Activated B cell treated with CpG ODN at 0.5 μM for 24 hours (primary cell): ENCODE data around the gene C10orf62. TPM values are rescaled to one million over a fixed set of nuclear protein-coding genes. Genes with fewer than 3 reads are reported as not detected.

Experiments
- ATAC-seq: fragments of 200-7000 bp; cut with Tn5 transposase; one replicate; pipeline ENCODE4 v1.10.0; 2021; ENCODE audit warnings: low read depth, mild to moderate bottlenecking, moderate library complexity
- CTCF ChIA-PET: fragments of 350-600 bp; sonication (Branson Sonifier 250); formaldehyde crosslinking; loops from one replicate; lab custom pipeline; 2021; ENCODE audit warnings: antibody characterized with exemption; lab: Charles Lee
- POLR2A ChIA-PET: fragments of 350-600 bp; sonication (Branson Sonifier 250); formaldehyde crosslinking; loops from one replicate; lab custom pipeline; 2021; ENCODE audit warnings: antibody characterized with exemption; lab: Charles Lee
- DNase-seq: peaks from one replicate; pipeline ENCODE4 v3.0.0; 2022
- H3K27ac Mint-ChIP-seq: one replicate; pipeline ENCODE4 v1.8.0; 2020; ENCODE audit warnings: mixed read lengths
- H3K27me3 Mint-ChIP-seq: one replicate; pipeline ENCODE4 v1.8.0; 2021; ENCODE audit warnings: mixed read lengths
- H3K36me3 Mint-ChIP-seq: one replicate; pipeline ENCODE4 v1.8.0; 2021; ENCODE audit warnings: low read depth, mixed read lengths
- H3K4me1 Mint-ChIP-seq: one replicate; pipeline ENCODE4 v1.8.0; 2021; ENCODE audit warnings: mixed read lengths
- H3K4me3 Mint-ChIP-seq: one replicate; pipeline ENCODE4 v1.8.0; 2020; ENCODE audit warnings: mild to moderate bottlenecking, mixed read lengths
- H3K9me3 Mint-ChIP-seq: one replicate; pipeline ENCODE4 v1.8.0; 2020; ENCODE audit warnings: mixed read lengths
- intact Hi-C: fragments of 100-400 bp; cut with micrococcal nuclease; formaldehyde crosslinking; loops from one replicate; pipeline ENCODE4 v1.15.1; 2024
- total RNA-seq: library from RNA; stranded (reverse); gene quantifications from 2 replicates; pipeline ENCODE4 v1.2.3, GENCODE V29; 2022
- TF ChIP-seq, protein P1 (sequence below): fragments of 200-600 bp; IDR thresholded peaks from one replicate; pipeline ENCODE4 v1.8.0; 2022; ENCODE audit warnings: antibody characterized with exemption, mild to moderate bottlenecking

The C10orf62 gene
- total RNA-seq, 1 donor from 2014 or later, result not detected

DNA sequence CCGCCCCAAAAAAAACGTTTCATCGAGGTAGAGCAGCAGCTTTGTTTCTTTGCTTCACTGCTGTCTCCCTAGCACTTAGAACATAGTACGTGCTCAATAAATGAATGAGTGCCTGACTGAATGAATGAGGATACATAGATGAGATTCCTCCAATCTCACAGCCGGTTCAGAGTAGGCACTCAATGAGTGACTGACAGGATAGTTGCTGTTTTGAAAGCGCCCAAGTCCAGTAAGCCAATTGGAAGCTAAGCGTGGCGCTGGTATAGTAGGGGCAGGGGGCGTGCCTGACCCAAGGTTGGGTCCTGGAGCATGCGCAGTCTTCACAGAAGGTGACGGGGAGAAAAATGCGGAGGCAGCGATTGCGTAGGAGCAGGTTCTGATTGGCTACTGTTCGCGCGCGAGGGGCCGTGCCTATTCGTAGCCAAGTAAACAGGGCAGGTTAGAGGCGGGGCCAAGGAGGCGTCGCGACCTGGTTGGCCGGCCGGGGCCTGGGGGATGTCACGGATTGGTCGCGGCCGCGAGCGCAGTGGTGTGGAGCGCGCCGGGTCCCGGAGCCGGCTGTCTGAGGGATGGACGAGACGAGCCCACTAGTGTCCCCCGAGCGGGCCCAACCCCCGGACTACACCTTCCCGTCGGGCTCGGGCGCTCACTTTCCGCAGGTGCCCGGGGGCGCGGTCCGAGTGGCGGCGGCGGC lies 50.8 kb downstream of the C10orf62 start, which contains the start of gene PI4K2A:
PI4K2A (plus strand) TSS at position 498 of the 694 bp plus-strand sequence; CDS start at position 570, 72 bp downstream.
- H3K4me1 Mint-ChIP-seq, result peaks cover 23% of the 10 kb centered on the region
- TF ChIP-seq, protein P1, sequence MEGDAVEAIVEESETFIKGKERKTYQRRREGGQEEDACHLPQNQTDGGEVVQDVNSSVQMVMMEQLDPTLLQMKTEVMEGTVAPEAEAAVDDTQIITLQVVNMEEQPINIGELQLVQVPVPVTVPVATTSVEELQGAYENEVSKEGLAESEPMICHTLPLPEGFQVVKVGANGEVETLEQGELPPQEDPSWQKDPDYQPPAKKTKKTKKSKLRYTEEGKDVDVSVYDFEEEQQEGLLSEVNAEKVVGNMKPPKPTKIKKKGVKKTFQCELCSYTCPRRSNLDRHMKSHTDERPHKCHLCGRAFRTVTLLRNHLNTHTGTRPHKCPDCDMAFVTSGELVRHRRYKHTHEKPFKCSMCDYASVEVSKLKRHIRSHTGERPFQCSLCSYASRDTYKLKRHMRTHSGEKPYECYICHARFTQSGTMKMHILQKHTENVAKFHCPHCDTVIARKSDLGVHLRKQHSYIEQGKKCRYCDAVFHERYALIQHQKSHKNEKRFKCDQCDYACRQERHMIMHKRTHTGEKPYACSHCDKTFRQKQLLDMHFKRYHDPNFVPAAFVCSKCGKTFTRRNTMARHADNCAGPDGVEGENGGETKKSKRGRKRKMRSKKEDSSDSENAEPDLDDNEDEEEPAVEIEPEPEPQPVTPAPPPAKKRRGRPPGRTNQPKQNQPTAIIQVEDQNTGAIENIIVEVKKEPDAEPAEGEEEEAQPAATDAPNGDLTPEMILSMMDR, result no peak
- H3K27me3 Mint-ChIP-seq, result no peaks in the 10 kb centered on the region
- ChIA-PET POLR2A (interaction anchor here (0.6 to 2.4 kb wide), 7 partner anchors 8 to 494 kb away, joined by 3 to 18 read pairs (median 7); partner anchors contain the start of genes AVPI1, R3HCC1L and ZFYVE27), CTCF (no interaction called here)
- intact Hi-C loops, result loop anchor here (1.0 to 10.0 kb wide), 6 partner anchors 9 to 806 kb away; partner anchors contain the start of genes AVPI1, HPS1, MMS19 and PGAM1
- peak within 1 kb of the TSS; percentile 97 for H3K4me3 Mint-ChIP-seq
- ATAC-seq, result peak; percentile 96
- peaks cover 27% of the 10 kb centered on the region for H3K36me3 Mint-ChIP-seq
- H3K27ac Mint-ChIP-seq, result peak within 1 kb of the TSS; percentile 90
- H3K9me3 Mint-ChIP-seq, result no peaks in the 10 kb centered on the region
- peak; percentile 92 for DNase-seq

Other genes with a start within 250 kb of the C10orf62 start
- gene RRP12, start 188.4 kb upstream of the C10orf62 start, total RNA-seq, result 61.8 and 62.6 TPM in 2 replicates
- 162 and 166 TPM in 2 replicates for gene PGAM1, start 163.5 kb upstream of the C10orf62 start, total RNA-seq
- gene EXOSC1, start 143.7 kb upstream of the C10orf62 start, total RNA-seq, result 47.4 and 53.8 TPM in 2 replicates
- 39.0 and 40.6 TPM in 2 replicates for gene ZDHHC16, start 143.5 kb upstream of the C10orf62 start, total RNA-seq
- gene MMS19, start 91.3 kb upstream of the C10orf62 start, total RNA-seq, result 83.0 and 89.2 TPM in 2 replicates
- gene UBTD1, start 90.8 kb upstream of the C10orf62 start, total RNA-seq, result 0.91 and 1.0 TPM in 2 replicates
- not detected in 2 replicates for gene ANKRD2, start 16.9 kb upstream of the C10orf62 start, total RNA-seq
- not detected in 2 replicates for gene HOGA1, start 5.3 kb upstream of the C10orf62 start, total RNA-seq
- 1.5 and 2.9 TPM in 2 replicates for gene MORN4, start 43.8 kb downstream of the C10orf62 start, total RNA-seq
- gene PI4K2A, start 51.0 kb downstream of the C10orf62 start, total RNA-seq, result 15.0 and 15.1 TPM in 2 replicates
- 0.51 and 1.2 TPM in 2 replicates for gene AVPI1, start 97.5 kb downstream of the C10orf62 start, total RNA-seq
- gene MARVELD1, start 124.0 kb downstream of the C10orf62 start, total RNA-seq, result 0.24 and 0.31 TPM in 2 replicates
- 45.3 and 65.7 TPM in 2 replicates for gene ZFYVE27, start 147.4 kb downstream of the C10orf62 start, total RNA-seq
- not detected in 2 replicates for gene SFRP5, start 182.3 kb downstream of the C10orf62 start, total RNA-seq